Glutamatergic neuron (in vitro differentiated cells): ENCODE data around the gene AASDH. TPM values are rescaled to one million over a fixed set of nuclear protein-coding genes. Genes with fewer than 3 reads are reported as not detected.

Source experiments
- DNase-seq: peaks from one replicate; pipeline ENCODE4 v3.0.0; 2022
- H3K27ac Mint-ChIP-seq: one replicate; pipeline ENCODE4 v1.8.0; 2020; ENCODE audit warnings: mild to moderate bottlenecking, mixed read lengths, inconsistent platforms; ENCODE audit not compliant: unreplicated experiment
- H3K27me3 Mint-ChIP-seq: one replicate; pipeline ENCODE4 v1.8.0; 2020; ENCODE audit warnings: mild to moderate bottlenecking, moderate library complexity, mixed read lengths, inconsistent platforms; ENCODE audit not compliant: unreplicated experiment
- H3K36me3 Mint-ChIP-seq: one replicate; pipeline ENCODE4 v1.8.0; 2020; ENCODE audit warnings: mild to moderate bottlenecking, mixed read lengths, inconsistent platforms; ENCODE audit not compliant: unreplicated experiment
- H3K4me1 Mint-ChIP-seq: one replicate; pipeline ENCODE4 v1.8.0; 2020; ENCODE audit warnings: mild to moderate bottlenecking, low read depth, mixed read lengths, inconsistent platforms; ENCODE audit not compliant: unreplicated experiment
- H3K4me3 Mint-ChIP-seq: one replicate; pipeline ENCODE4 v1.8.0; 2020; ENCODE audit warnings: mild to moderate bottlenecking, mixed read lengths, inconsistent platforms; ENCODE audit not compliant: unreplicated experiment
- H3K9me3 Mint-ChIP-seq: one replicate; pipeline ENCODE4 v1.8.0; 2020; ENCODE audit warnings: mild to moderate bottlenecking, moderate library complexity, mixed read lengths, inconsistent platforms; ENCODE audit not compliant: unreplicated experiment
- total RNA-seq: library from RNA; stranded (reverse); fragmentation: NEBNext Ultra II Directional; extraction: Animal tissue kit (Norgen Biotek cat#: 25700); gene quantifications from one replicate; pipeline ENCODE4 v1.2.1, GENCODE V29; 2021; ENCODE audit not compliant: unreplicated experiment
- TF ChIP-seq, protein P1 (sequence below): fragments of 200-600 bp; sonication (generic); IDR thresholded peaks from one replicate; pipeline ENCODE4 v1.5.0; 2021; ENCODE audit not compliant: partially characterized antibody, unreplicated experiment

AASDH gene
- total RNA-seq, 1 donor from 2014 or later, result 12.1 TPM

DNA sequence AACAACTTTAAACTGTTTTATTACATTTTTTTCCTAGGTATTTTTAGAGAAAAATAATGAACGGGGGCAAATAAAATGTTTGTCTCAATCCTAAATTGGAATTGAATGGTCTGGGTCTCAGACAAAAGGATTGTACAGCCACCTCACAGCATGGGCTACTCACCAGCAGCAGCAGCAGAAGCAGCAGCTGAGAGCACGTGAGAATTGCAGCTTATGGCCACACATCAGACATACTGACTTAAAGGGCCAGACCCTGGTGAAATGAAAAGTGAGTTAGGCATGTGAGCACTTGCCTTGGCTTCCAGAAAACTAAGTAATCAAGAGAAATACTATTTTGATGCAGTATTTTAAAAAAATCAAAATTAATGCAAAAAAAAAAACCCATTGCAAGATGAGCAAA, 56.6 kb downstream of the AASDH start:
- H3K27ac Mint-ChIP-seq, result no peak overlapping the region
- peaks cover 8% of the 10 kb centered on the region for H3K9me3 Mint-ChIP-seq
- H3K4me1 Mint-ChIP-seq, result no peaks in the 10 kb centered on the region
- no peak overlapping the region for H3K4me3 Mint-ChIP-seq
- H3K27me3 Mint-ChIP-seq, result peaks cover 2% of the 10 kb centered on the region
- TF ChIP-seq, protein P1, sequence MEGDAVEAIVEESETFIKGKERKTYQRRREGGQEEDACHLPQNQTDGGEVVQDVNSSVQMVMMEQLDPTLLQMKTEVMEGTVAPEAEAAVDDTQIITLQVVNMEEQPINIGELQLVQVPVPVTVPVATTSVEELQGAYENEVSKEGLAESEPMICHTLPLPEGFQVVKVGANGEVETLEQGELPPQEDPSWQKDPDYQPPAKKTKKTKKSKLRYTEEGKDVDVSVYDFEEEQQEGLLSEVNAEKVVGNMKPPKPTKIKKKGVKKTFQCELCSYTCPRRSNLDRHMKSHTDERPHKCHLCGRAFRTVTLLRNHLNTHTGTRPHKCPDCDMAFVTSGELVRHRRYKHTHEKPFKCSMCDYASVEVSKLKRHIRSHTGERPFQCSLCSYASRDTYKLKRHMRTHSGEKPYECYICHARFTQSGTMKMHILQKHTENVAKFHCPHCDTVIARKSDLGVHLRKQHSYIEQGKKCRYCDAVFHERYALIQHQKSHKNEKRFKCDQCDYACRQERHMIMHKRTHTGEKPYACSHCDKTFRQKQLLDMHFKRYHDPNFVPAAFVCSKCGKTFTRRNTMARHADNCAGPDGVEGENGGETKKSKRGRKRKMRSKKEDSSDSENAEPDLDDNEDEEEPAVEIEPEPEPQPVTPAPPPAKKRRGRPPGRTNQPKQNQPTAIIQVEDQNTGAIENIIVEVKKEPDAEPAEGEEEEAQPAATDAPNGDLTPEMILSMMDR, result no peak
- no peak for DNase-seq
- H3K36me3 Mint-ChIP-seq, result peaks cover 14% of the 10 kb centered on the region

DNA sequence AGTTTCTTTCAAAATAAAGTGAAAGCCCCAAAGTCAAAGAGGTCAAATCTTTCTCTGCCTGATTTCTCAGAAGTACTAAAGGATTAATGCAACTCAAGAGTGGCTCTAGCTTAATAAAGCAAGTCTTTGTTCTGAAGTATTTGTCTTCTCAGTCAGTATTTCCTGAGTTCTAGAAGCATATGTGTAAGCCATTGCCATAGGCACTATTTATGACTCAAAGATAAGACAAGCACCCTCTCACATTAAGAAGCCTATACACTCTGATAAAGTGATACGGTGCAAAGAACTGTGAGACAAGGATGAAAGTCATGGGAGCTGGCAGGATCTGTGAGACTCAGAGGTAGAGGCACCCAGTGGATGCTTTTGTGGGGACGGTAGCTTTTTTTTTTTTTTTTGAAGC, 60.9 kb downstream of the AASDH start:
- peaks cover 3% of the 10 kb centered on the region for H3K9me3 Mint-ChIP-seq
- H3K36me3 Mint-ChIP-seq, result peaks cover 3% of the 10 kb centered on the region
- no peaks in the 10 kb centered on the region for H3K4me1 Mint-ChIP-seq
- no peak overlapping the region for H3K27ac Mint-ChIP-seq
- TF ChIP-seq, protein P1, result no peak
- DNase-seq, result no peak
- H3K4me3 Mint-ChIP-seq, result no peak overlapping the region
- no peaks in the 10 kb centered on the region for H3K27me3 Mint-ChIP-seq

DNA sequence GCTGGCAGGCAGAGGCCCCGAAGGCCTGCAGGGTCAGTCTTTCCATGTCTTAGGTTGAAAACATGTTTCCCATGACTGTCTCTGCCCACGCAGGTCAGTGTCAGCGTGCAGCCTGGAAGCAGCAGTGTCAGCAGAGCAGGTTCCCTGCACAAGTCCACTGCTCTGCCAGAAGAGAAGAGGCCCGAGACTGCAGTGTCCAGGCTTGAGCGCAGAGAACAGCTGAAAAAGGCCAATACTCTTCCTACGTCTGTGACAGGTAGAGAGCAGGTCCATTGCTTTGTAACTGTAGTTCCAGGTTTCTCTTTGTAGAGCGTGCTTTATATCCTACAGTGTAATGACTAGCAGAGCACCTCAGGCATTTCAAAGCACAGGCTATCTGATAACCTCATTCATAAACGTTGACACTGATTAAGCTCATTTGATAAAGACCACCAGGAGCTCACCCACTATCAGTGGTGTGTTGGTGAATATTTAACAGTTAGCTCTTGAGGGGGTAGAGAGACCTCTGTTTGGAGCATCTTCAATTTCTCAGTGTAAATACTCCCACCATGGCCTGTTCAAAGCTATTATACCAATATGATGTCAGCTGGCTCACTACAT, 63.2 kb downstream of the AASDH start:
- H3K27me3 Mint-ChIP-seq, result peaks cover 2% of the 10 kb centered on the region
- H3K9me3 Mint-ChIP-seq, result peaks cover 1% of the 10 kb centered on the region
- no peaks in the 10 kb centered on the region for H3K36me3 Mint-ChIP-seq
- no peaks in the 10 kb centered on the region for H3K4me1 Mint-ChIP-seq
- no peak overlapping the region for H3K27ac Mint-ChIP-seq
- DNase-seq, result no peak
- no peak overlapping the region for H3K4me3 Mint-ChIP-seq
- TF ChIP-seq, protein P1, result no peak

DNA sequence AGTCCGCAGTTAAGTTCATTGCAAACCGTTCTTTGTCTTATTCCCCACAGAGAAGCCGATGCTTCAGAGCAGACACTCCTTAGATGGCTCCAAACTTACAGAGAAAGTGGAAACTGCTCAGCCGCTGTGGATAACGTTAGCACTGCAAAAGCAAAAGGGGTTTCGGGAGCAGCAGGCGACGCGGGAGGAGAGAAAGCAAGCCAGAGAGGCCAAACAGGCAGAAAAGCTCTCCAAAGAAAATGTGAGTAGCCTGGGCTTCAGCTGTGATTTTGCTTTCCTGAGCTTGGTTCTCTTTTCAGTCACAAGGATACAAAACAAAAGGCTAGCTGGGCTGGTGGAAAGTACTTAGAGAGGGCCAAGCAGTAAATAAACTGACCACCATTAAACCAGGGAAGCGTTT, 64.0 kb downstream of the AASDH start:
- TF ChIP-seq, protein P1, result no peak
- Mint-ChIP-seq H3K4me3 (no peak overlapping the region), H3K4me1 (no peaks in the 10 kb centered on the region), H3K9me3 (peaks cover 1% of the 10 kb centered on the region), H3K27ac (no peak overlapping the region), H3K27me3 (peaks cover 2% of the 10 kb centered on the region), H3K36me3 (no peaks in the 10 kb centered on the region)
- DNase-seq, result no peak

DNA sequence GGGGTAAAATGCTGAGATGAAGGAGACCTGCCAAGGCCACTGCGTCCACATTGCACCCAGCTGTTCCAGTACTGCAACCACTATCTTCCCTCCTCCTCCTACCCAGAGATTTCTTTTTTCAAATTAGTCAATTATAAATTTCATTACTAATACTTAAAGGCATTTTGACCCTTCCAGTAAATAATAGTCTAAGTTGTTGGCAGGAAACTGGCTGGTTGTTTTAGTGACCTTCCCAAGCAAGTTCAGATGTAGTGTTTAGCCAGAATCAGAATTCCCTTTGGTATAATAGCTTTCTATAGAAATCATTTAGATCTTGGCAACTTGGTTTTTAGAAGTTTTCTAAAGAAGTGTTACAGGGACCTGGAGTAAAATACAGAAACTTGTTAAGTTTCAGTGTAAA, 66.0 kb downstream of the AASDH start:
- Mint-ChIP-seq H3K27ac (no peak overlapping the region), H3K4me3 (no peak overlapping the region), H3K4me1 (no peaks in the 10 kb centered on the region), H3K27me3 (peaks cover 2% of the 10 kb centered on the region), H3K36me3 (no peaks in the 10 kb centered on the region), H3K9me3 (peaks cover under 1% of the 10 kb centered on the region)
- no peak for DNase-seq
- TF ChIP-seq, protein P1, result no peak
